HepG2 (cell line): ENCODE data around the gene HNRNPA1L2. TPM values are rescaled to one million over a fixed set of nuclear protein-coding genes. Genes with fewer than 3 reads are reported as not detected.

Experiments used
- ATAC-seq: fragments of 200-7000 bp; cut with Tn5 transposase; 3 replicates; pipeline ENCODE4 v1.9.1; 2020; ENCODE audit warnings: mild to moderate bottlenecking, moderate library complexity
- BruUV-seq: library from RNA; stranded (reverse); fragments of 400-500 nt; replicated peaks from 2 replicates; lab custom pipeline; 2021; lab: Mats Ljungman, UMichigan
- CTCF ChIA-PET: fragments of 300-600 bp; formaldehyde crosslinking; extraction: SDS; loops from one replicate; lab custom pipeline; 2021; ENCODE audit warnings: low total read pairs, inconsistent platforms, low intra/inter-chr PET ratio; lab: Yijun Ruan, JAX
- POLR2A ChIA-PET: fragments of 350-600 bp; sonication (Branson Sonifier 250); formaldehyde crosslinking; loops from one replicate; lab custom pipeline; 2020; ENCODE audit warnings: antibody characterized with exemption, inconsistent platforms; lab: Yijun Ruan, JAX
- DNase-seq: peaks from one replicate; pipeline ENCODE4 v3.0.0-alpha.2; 2015; ENCODE audit warnings: low spot score
- FAIRE-seq: peaks from 3 replicates; lab custom pipeline; 2011; peaks lifted over from hg19 to GRCh38; lab: Jason Lieb, UNC
- H2AFZ ChIP-seq: one replicate; pipeline ENCODE4 v1.6.1; 2011; ENCODE audit warnings: low read length, inconsistent platforms
- H3K27ac ChIP-seq: fragments of 300-600 bp; 3 replicates; pipeline ENCODE4 v1.8.0; 2011; ENCODE audit warnings: mixed run types, mild to moderate bottlenecking, mixed read lengths, low read length, inconsistent platforms; ENCODE audit not compliant: insufficient read depth; ENCODE audit errors: extremely low read length
- H3K27me3 ChIP-seq, 2 experiments: fragments of 200-600 bp in 1 of 2; 2 replicates in 1 of 2; 3 replicates in 1 of 2; pipeline versions ENCODE4 v1.6.0 to v1.8.0; 2011; ENCODE audit warnings: low read length in 2 of 2, mild to moderate bottlenecking in 2 of 2, moderate library complexity in 2 of 2, inconsistent platforms in 1 of 2; ENCODE audit not compliant: insufficient read depth in 2 of 2, control insufficient read depth in 1 of 2
- H3K36me3 ChIP-seq, 2 experiments: fragments of 200-600 bp in 1 of 2; replicated peaks in 1 of 2; 2 replicates in 1 of 2; 3 replicates in 1 of 2; pipeline versions ENCODE4 v1.5.1 to v1.8.0; 2011; ENCODE audit warnings: low read length in 2 of 2, inconsistent platforms in 1 of 2; ENCODE audit not compliant: insufficient read depth in 2 of 2, control insufficient read depth in 1 of 2
- H3K4me1 ChIP-seq: 2 replicates; pipeline ENCODE4 v1.5.1; 2012; ENCODE audit warnings: low read length, inconsistent platforms; ENCODE audit not compliant: insufficient read depth
- H3K4me2 ChIP-seq: 2 replicates; pipeline ENCODE4 v1.6.0; 2011; ENCODE audit warnings: low read depth, low read length, inconsistent platforms
- H3K4me3 ChIP-seq, 3 experiments: fragments of 200-600 bp in 1 of 3; sonication (generic), shearing (Covaris generic) in 1 of 3; replicated peaks in 1 of 3; 2 replicates each; pipeline ENCODE4 v1.5.1; 2011 to 2016; ENCODE audit warnings: low read length in 3 of 3, inconsistent platforms in 2 of 3, low read depth in 2 of 3, mild to moderate bottlenecking in 2 of 3, control low read depth in 1 of 3, mixed read lengths in 1 of 3; ENCODE audit not compliant: insufficient read depth in 1 of 3
- H3K79me2 ChIP-seq: one replicate; pipeline ENCODE4 v1.6.1; 2011; ENCODE audit warnings: low read length, inconsistent platforms; ENCODE audit not compliant: insufficient read depth
- H3K9ac ChIP-seq: 2 replicates; pipeline ENCODE4 v1.6.0; 2011; ENCODE audit warnings: mild to moderate bottlenecking, low read depth, low read length, inconsistent platforms; ENCODE audit not compliant: insufficient read depth
- H3K9me3 ChIP-seq: 2 replicates; pipeline ENCODE4 v1.5.1; 2012; ENCODE audit warnings: mild to moderate bottlenecking, low read length
- H4K20me1 ChIP-seq: 2 replicates; pipeline ENCODE4 v1.6.0; 2011; ENCODE audit warnings: inconsistent platforms, mild to moderate bottlenecking, low read length, moderate library complexity; ENCODE audit not compliant: insufficient read depth
- CTCF ChIP-seq: sonication (generic); formaldehyde crosslinking; IDR thresholded peaks from 2 replicates; pipeline ENCODE4 v1.5.0; 2020; ENCODE audit warnings: mild to moderate bottlenecking, missing genetic modification reagents, moderate library complexity
- ELF4 ChIP-seq: sonication (generic); formaldehyde crosslinking; IDR thresholded peaks from 2 replicates; pipeline ENCODE4 v1.5.0; 2020; ENCODE audit warnings: missing genetic modification reagents, mild to moderate bottlenecking, moderate library complexity, borderline replicate concordance
- HNRNPL ChIP-seq: fragments of 200-400 bp; formaldehyde crosslinking; IDR thresholded peaks from 2 replicates; pipeline ENCODE4 v1.6.1; 2017; ENCODE audit warnings: mild to moderate bottlenecking, low read depth, low read length
- POLR2AphosphoS5 ChIP-seq: IDR thresholded peaks from 2 replicates; pipeline ENCODE4 v1.6.1; 2012; ENCODE audit warnings: low read depth, low read length
- TFDP2 ChIP-seq: sonication (generic); formaldehyde crosslinking; IDR thresholded peaks from 2 replicates; pipeline ENCODE4 v1.4.0; 2020; ENCODE audit warnings: missing genetic modification reagents
- TSC22D2 ChIP-seq: sonication (generic); formaldehyde crosslinking; IDR thresholded peaks from 2 replicates; pipeline ENCODE4 v1.5.1; 2020; ENCODE audit warnings: missing genetic modification reagents, mild to moderate bottlenecking, borderline replicate concordance
- in situ Hi-C: cut with HindIII; loops from 2 replicates; pipeline ENCODE4 v1.10.0; 2017; ENCODE audit warnings: low pct_unique_long_range_greater_than_20kb; ENCODE audit not compliant: extremely low pct_ligation_motif_present
- intact Hi-C: fragments of 100-400 bp; cut with micrococcal nuclease; formaldehyde crosslinking; loops from one replicate; pipeline ENCODE4 v1.10.0; 2022; ENCODE audit not compliant: unreplicated experiment
- polyA plus RNA-seq, 8 experiments: library from polyadenylated mRNA; depleted of rRNA in 3 of 8; stranded (reverse) in 7 of 8; unstranded in 1 of 8; fragments of >200 nt; fragmentation: Illumina TruSeq in 4 of 8; extraction: Trizol in 4 of 8; gene quantifications; 2 replicates each; pipeline versions ENCODE4 v1.2.1 to v1.2.3, GENCODE V29; 2011 to 2016; ENCODE audit warnings: low read depth in 4 of 8, missing spikeins in 1 of 8, mixed read lengths in 1 of 8; ENCODE audit not compliant: insufficient read depth in 1 of 8
- total RNA-seq, 5 experiments: library from RNA; depleted of rRNA; stranded (reverse); fragments of >200 nt; fragmentation: Illumina TruSeq; extraction: Trizol; gene quantifications; 2 replicates each; pipeline ENCODE4 v1.2.3, GENCODE V29; 2016; ENCODE audit warnings: low read depth in 1 of 5

HNRNPA1L2 gene
- total and polyA plus RNA-seq, 2 of the 13 experiments (the other 11 are each of a cell fraction or from before 2014, with no cell fraction given), result 3.6 to 7.1 TPM

- no peak for TF ChIP-seq CTCF
- no peak for TF ChIP-seq POLR2AphosphoS5
These were observed 1.9 kb downstream of the HNRNPA1L2 start (continued) for GRCh38 chr13:52644108-52644507.

DNA sequence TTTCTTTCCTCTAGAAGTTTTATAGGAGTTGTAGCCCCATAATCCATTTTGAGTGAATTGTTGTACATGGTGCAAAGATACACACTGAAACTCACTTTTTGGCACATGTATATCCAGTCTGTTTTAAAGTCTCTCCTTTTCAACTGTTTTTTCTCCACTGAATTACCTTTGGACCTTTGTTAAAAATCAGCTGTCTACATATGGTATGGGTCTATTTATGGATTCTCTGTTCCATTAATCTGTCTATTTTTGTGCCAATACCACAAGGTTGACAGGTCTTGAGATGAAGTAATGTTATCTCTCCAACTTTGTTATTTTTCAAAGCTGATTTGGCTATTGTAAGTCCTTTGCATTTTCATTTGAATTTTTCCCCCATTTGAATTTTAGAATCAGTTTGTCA, 4.7 kb downstream of the HNRNPA1L2 start:
- peaks cover 12% of the 10 kb centered on the region for H3K4me1 ChIP-seq
- H3K4me2 ChIP-seq, result no peak overlapping the region
- ATAC-seq, result no peak
- H4K20me1 ChIP-seq, result no peaks in the 10 kb centered on the region
- H3K79me2 ChIP-seq, result peaks cover 17% of the 10 kb centered on the region
- in situ Hi-C loops (no loop called here), intact Hi-C loops (no loop called here)
- H3K9ac ChIP-seq, result no peak overlapping the region
- H2AFZ ChIP-seq, result no peak overlapping the region
- FAIRE-seq, result no peak
- BruUV-seq, result no TSS peak
- ChIA-PET CTCF (no interaction called here), POLR2A (no interaction called here)
- no peak for DNase-seq
- H3K27me3 ChIP-seq, result no peaks in the 10 kb centered on the region
- TF ChIP-seq HNRNPL, result no peak
- TF ChIP-seq TSC22D2 (CRISPR knock-in tag), result no peak
- no peak for TF ChIP-seq TFDP2 (CRISPR knock-in tag)
- TF ChIP-seq ELF4, result no peak
- no peaks in the 10 kb centered on the region for H3K9me3 ChIP-seq
- H3K27ac ChIP-seq, result no peak overlapping the region
- no peak overlapping the region for H3K4me3 ChIP-seq
- 0 out of 5 replicates have a peak, but pooled peaks cover 0 to 7% of the 10 kb centered on the region in 2 experiments for H3K36me3 ChIP-seq
